ENCODE data around the gene RASL11B.

DNA sequence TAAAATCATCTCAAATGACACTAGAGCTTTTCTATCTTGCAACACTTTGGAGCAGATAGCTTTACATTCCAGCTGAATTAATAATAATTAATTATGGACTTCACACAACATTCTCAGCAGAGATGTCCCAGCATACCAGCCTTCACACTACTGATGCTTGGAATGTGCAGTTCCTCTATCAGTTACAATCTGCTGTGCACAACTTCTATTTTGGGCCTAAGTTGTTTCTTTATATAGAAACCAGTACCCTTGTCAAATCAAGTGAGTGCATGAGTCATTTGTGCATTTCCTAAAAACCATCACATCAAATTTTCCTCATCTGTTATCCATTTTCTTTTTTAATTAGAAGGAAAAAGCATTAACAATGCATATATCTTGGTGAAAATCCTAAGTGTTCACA is 8.8 kb upstream of the RASL11B start:
- TF ChIP-seq POLR2A (IDR thresholded peaks at IDR 0.05; ENCODE audit: low read length) (no peak), GATA1 (IDR thresholded peaks at IDR 0.05; ENCODE audit: low read depth, low read length) (no peak)
